A673 (cell line): ENCODE results near the gene CLSTN3.

Experiments used
- EZH2 ChIP-seq: fragments of 200-600 bp; sonication (generic); IDR thresholded peaks from 2 replicates; pipeline ENCODE4 v1.6.1; 2017; ENCODE audit warnings: borderline replicate concordance, low read depth, mild to moderate bottlenecking, mixed read lengths, antibody characterized with exemption, low read length; ENCODE audit not compliant: poor library complexity, severe bottlenecking
- TF ChIP-seq, protein P1 (sequence below): fragments of 300-800, 200-600 bp; sonication (generic); conservative IDR thresholded peaks from 2 replicates; pipeline ENCODE4 v1.5.1; 2017; ENCODE audit warnings: low read depth, mild to moderate bottlenecking, antibody characterized with exemption, low read length, moderate library complexity, mixed read lengths

- TF ChIP-seq, protein P1, sequence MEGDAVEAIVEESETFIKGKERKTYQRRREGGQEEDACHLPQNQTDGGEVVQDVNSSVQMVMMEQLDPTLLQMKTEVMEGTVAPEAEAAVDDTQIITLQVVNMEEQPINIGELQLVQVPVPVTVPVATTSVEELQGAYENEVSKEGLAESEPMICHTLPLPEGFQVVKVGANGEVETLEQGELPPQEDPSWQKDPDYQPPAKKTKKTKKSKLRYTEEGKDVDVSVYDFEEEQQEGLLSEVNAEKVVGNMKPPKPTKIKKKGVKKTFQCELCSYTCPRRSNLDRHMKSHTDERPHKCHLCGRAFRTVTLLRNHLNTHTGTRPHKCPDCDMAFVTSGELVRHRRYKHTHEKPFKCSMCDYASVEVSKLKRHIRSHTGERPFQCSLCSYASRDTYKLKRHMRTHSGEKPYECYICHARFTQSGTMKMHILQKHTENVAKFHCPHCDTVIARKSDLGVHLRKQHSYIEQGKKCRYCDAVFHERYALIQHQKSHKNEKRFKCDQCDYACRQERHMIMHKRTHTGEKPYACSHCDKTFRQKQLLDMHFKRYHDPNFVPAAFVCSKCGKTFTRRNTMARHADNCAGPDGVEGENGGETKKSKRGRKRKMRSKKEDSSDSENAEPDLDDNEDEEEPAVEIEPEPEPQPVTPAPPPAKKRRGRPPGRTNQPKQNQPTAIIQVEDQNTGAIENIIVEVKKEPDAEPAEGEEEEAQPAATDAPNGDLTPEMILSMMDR: no peak
- TF ChIP-seq EZH2: no peak
These were observed 18.1 kb upstream of the CLSTN3 start for GRCh38 chr12:7112041-7112440.
